HG03066 (cell line): ENCODE results near the gene KAT8.
A peak's percentile ranks its signal among the peaks of the same experiment; 100 is the strongest.

Experiments used
- ATAC-seq: cut with Tn5 transposase; IDR thresholded peaks from one replicate; pipeline ENCODE4 v1.9.1; 2021; ENCODE audit warnings: low read depth; ENCODE audit not compliant: unreplicated experiment

Gene KAT8

GRCh38 chr16:31106509-31107464, 10.7 kb upstream of the KAT8 start:
- no peak for ATAC-seq

DNA sequence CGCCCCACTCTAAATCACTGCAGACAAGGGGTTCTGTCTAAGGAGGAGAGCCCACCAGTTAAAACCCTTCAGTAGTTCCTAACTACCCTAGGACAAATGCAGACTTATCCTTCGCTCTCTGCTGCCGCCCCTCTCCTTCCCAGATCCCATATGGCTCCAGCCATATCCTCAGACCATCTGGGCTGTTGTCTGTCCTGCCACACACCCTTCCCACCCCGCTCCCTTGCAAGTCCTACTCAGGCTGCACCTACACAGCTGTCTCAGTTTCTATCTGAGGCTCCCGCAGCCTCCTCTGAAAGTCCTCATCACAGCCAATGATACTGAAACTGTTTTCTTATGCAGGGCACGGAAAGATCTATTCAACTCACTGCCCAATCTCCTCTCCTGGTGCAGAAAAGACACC, 10.0 kb upstream of the KAT8 start:
- peak; percentile 57 for ATAC-seq

- ATAC-seq = peak; percentile 80
Observed at GRCh38 chr16:31108035-31108793, 9.2 kb upstream of the KAT8 start, which contains the start of gene BCKDK. BCKDK (plus strand) TSS chr16:31108386; CDS start chr16:31109224, 838 bp downstream.

- ATAC-seq = no peak
Observed at GRCh38 chr16:31108794-31109558, 8.5 kb upstream of the KAT8 start.

- ATAC-seq = no peak
Observed at GRCh38 chr16:31109622-31110021, 7.8 kb upstream of the KAT8 start.

DNA sequence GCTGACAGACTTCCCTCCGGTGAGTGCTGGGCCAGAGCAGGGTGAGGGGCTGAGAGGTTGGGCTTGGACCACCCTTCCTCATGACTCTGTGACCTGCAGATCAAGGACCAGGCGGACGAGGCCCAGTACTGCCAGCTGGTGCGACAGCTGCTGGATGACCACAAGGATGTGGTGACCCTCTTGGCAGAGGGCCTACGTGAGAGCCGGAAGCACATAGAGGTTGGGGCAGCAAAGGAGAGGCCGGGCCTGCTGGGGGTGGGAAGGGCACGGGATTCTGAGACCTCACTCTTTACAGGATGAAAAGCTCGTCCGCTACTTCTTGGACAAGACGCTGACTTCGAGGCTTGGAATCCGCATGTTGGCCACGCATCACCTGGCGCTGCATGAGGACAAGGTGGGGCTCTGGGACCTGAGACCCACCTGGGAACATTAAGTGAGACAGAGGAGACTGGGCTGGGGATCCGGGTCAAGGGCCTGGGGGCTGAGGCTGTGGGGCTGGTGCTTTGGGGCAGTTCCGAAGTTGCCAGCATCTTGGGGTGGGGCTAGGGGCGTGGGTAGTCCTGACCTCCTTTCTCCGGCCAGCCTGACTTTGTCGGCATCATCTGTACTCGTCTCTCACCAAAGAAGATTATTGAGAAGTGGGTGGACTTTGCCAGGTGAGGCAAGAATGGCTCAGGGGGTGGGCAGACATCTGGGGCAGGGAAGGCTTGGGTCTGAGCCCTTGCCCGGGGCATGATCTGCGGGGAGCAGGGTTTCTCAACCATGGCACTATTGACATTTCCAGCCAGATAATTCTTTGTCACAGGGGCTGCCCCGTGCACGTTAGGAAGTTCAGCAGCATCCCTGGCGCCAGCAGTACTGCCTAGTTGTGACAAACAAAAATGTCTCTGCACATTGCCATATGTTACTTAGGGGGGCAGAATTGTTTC, 7.1 kb upstream of the KAT8 start:
- no peak for ATAC-seq

- no peak for ATAC-seq
Observed at GRCh38 chr16:31111881-31112466, 5.5 kb upstream of the KAT8 start.

- no peak for ATAC-seq
Observed at GRCh38 chr16:31112711-31113110, 4.8 kb upstream of the KAT8 start.

GRCh38 chr16:31113121-31114120, 4.0 kb upstream of the KAT8 start:
- ATAC-seq = no peak

DNA sequence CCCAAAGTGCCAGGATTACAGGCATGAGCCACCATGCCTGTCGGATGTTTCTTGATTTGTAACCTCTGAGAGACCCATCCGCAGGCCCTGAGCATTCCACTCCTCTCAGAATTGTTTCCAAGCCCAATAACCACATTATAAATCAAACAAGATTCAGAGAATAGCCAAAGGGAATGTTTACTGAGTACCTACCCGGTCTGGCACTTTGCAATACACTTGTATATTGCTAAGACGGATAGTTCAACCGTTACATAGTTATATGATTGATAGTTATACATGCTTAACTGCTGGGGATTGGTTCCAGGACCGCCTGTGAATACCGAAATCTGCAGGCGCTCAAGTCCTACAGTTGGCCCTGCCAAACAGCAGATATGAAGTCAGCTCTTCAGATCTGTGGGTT, 3.0 kb upstream of the KAT8 start:
- no peak for ATAC-seq

GRCh38 chr16:31118223-31119155, 1.0 kb downstream of the KAT8 start:
- no peak for ATAC-seq

DNA sequence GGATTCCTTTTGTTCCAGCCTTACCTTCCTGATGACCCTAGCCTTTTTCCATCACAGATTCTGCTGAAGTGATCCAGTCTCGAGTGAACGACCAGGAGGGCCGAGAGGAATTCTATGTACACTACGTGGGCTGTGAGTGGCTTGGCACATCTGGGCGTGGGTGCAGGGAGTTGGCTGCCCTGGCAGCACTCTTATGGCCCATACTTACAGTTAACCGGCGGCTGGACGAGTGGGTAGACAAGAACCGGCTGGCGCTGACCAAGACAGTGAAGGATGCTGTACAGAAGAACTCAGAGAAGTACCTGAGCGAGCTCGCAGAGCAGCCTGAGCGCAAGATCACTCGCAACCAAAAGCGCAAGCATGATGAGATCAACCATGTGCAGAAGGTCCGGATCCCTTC, 2.7 kb downstream of the KAT8 start:
- no peak for ATAC-seq

GRCh38 chr16:31125844-31126243, 8.4 kb downstream of the KAT8 start:
- ATAC-seq = no peak

GRCh38 chr16:31127182-31127581, 9.7 kb downstream of the KAT8 start:
- ATAC-seq = no peak

DNA sequence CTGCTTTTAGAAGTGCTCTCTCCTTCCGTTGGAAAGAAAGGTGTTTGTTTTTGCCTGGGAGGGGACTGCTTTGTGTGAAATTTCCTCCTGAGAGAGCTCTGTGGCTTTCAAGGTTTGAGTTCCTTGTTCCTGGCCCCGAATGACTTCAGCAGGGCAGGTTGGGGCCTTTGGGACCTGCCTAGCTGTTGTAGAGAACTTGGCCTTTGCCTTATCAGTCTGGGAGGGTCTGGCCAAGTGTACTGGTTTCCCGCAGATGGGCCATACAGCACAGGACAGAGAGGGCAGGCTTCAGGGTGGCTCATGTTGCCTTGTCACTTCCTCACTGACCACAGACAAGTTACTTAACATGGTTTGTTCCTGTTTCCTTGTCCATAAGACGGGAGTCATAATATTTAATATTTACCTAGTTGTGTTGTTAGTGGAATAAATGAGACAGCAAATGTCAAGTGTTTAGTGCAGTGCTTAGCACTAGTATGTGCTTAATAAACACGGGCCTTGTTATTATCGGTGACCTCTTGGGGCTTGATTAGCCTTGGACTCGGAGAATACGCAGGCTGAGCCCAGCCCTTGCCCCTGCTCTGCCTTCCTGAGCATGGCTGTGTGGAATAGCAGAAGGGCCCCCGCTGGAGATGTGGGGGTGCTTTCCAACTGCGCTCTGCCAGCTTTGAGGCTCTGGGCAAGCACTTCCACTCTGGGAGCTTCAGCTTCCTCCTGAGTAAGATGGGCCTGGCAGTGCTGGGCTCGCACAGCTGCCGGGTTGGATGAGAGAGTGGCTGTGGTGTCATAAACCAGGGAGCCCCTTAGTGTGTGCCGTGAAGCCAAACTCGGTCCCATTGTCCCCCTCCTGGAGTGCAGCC, 11.5 kb downstream of the KAT8 start:
- ATAC-seq = no peak
